Choroid plexus epithelial cell (primary cell): ENCODE measurements around the gene CDH4.

Experiments
- DNase-seq: peaks from one replicate; pipeline ENCODE4 v3.0.0-alpha.2; 2010; ENCODE audit warnings: low read depth
- H3K4me3 ChIP-seq: 2 replicates; pipeline ENCODE4 v1.5.1; 2011; ENCODE audit warnings: low read depth, mild to moderate bottlenecking, control low read depth, low read length, moderate library complexity
- CTCF ChIP-seq: conservative IDR thresholded peaks from 2 replicates; pipeline ENCODE4 v1.5.1; 2011; ENCODE audit warnings: low read depth, mild to moderate bottlenecking, control low read depth, inconsistent platforms, low read length, moderate library complexity

CDH4 gene

GRCh38 chr20:61775423-61775822 is 523.4 kb downstream of the CDH4 start:
- DNase-seq = no peak
- H3K4me3 ChIP-seq = no peak overlapping the region

GRCh38 chr20:61776491-61777075 is 524.5 kb downstream of the CDH4 start:
- TF ChIP-seq CTCF = no peak
- DNase-seq = no peak
- no peak overlapping the region for H3K4me3 ChIP-seq

More at GRCh38 chr20:61775423-61775822, 523.4 kb downstream of the CDH4 start:
- TF ChIP-seq CTCF = no peak

- no peak for DNase-seq
- no peak for TF ChIP-seq CTCF
- no peak overlapping the region for H3K4me3 ChIP-seq
Measured at GRCh38 chr20:61777773-61778494, 525.9 kb downstream of the CDH4 start.

- DNase-seq = no peak
- no peak for TF ChIP-seq CTCF
- no peak overlapping the region for H3K4me3 ChIP-seq
Measured at GRCh38 chr20:61778495-61778863, 526.4 kb downstream of the CDH4 start.

GRCh38 chr20:61779176-61779965 is 527.3 kb downstream of the CDH4 start:
- DNase-seq = no peak
- no peak overlapping the region for H3K4me3 ChIP-seq
- TF ChIP-seq CTCF = no peak

- TF ChIP-seq CTCF = no peak
- DNase-seq = no peak
- no peak overlapping the region for H3K4me3 ChIP-seq
Measured at GRCh38 chr20:61780066-61780465, 528.0 kb downstream of the CDH4 start.
